MM.1S (cell line): Measurements from ENCODE around the gene LGR4.

Source experiments
- DNase-seq: peaks from one replicate; pipeline ENCODE4 v3.0.0-alpha.2; 2015
- H2AFZ ChIP-seq: fragments of 300-600 bp; sonication (generic); 2 replicates; pipeline ENCODE4 v1.6.0; 2016; ENCODE audit warnings: antibody characterized with exemption, low read length
- H3F3A ChIP-seq: fragments of 300-600 bp; sonication (generic); 2 replicates; pipeline ENCODE4 v1.6.1; 2016; ENCODE audit warnings: mild to moderate bottlenecking, antibody characterized with exemption, low read length, moderate library complexity, mixed read lengths; ENCODE audit not compliant: insufficient read depth
- H3K27ac ChIP-seq: fragments of 300-600 bp; sonication (generic); 2 replicates; pipeline ENCODE4 v1.5.1; 2016; ENCODE audit warnings: mild to moderate bottlenecking, low read length
- H3K27me3 ChIP-seq: fragments of 300-600 bp; sonication (generic); replicated peaks from 2 replicates; pipeline ENCODE4 v1.6.0; 2016; ENCODE audit warnings: low read length; ENCODE audit not compliant: insufficient read depth
- H3K36me3 ChIP-seq: fragments of 300-600 bp; sonication (generic); replicated peaks from 2 replicates; pipeline ENCODE4 v1.6.1; 2016; ENCODE audit warnings: mild to moderate bottlenecking, low read length, mixed read lengths; ENCODE audit not compliant: insufficient read depth
- H3K4me1 ChIP-seq: fragments of 300-600 bp; sonication (generic); 2 replicates; pipeline ENCODE4 v1.6.1; 2016; ENCODE audit warnings: low read length, mixed read lengths
- H3K4me2 ChIP-seq: fragments of 300-600 bp; sonication (generic); 2 replicates; pipeline ENCODE4 v1.6.0; 2016; ENCODE audit warnings: low read depth, low read length
- H3K4me3 ChIP-seq: fragments of 300-600 bp; sonication (generic); 2 replicates; pipeline ENCODE4 v1.5.1; 2016; ENCODE audit warnings: low read length, mixed read lengths
- H3K79me2 ChIP-seq: fragments of 300-600 bp; sonication (generic); 2 replicates; pipeline ENCODE4 v1.6.1; 2016; ENCODE audit warnings: mixed run types, low read length, mixed read lengths
- H3K9ac ChIP-seq: fragments of 300-600 bp; sonication (generic); 2 replicates; pipeline ENCODE4 v1.6.1; 2016; ENCODE audit warnings: low read length, mixed read lengths
- H3K9me2 ChIP-seq: fragments of 300-600 bp; sonication (generic); replicated peaks from 2 replicates; pipeline ENCODE4 v1.6.1; 2016; ENCODE audit warnings: mild to moderate bottlenecking, low read length, mixed read lengths; ENCODE audit not compliant: insufficient read depth
- H3K9me3 ChIP-seq: fragments of 300-600 bp; sonication (generic); replicated peaks from 2 replicates; pipeline ENCODE4 v1.6.1; 2016; ENCODE audit warnings: mild to moderate bottlenecking, low read length, mixed read lengths; ENCODE audit not compliant: insufficient read depth
- H4K20me1 ChIP-seq: fragments of 300-600 bp; sonication (generic); 2 replicates; pipeline ENCODE4 v1.6.1; 2016; ENCODE audit warnings: mild to moderate bottlenecking, low read length, moderate library complexity, mixed read lengths; ENCODE audit not compliant: insufficient read depth
- CTCF ChIP-seq: fragments of 300-600 bp; sonication (generic); IDR thresholded peaks from 2 replicates; pipeline ENCODE4 v1.5.1; 2016; ENCODE audit warnings: antibody characterized with exemption, low read length, mixed read lengths
- EZH2 ChIP-seq: fragments of 300-600 bp; sonication (generic); optimal IDR thresholded peaks from 2 replicates; pipeline ENCODE3; 2017; ENCODE audit warnings: low read depth, mild to moderate bottlenecking, antibody characterized with exemption, low read length, mixed read lengths
- EZH2phosphoT487 ChIP-seq: fragments of 300-600 bp; sonication (generic); IDR thresholded peaks from 2 replicates; pipeline ENCODE4 v1.6.1; 2018; ENCODE audit warnings: antibody characterized with exemption, low read length

Gene LGR4

GRCh38 chr11:27431808-27432207 is 40.8 kb downstream of the LGR4 start:
- Histone ChIP-seq H3K27me3 (no peaks in the 10 kb centered on the region), H3K4me1 (no peaks in the 10 kb centered on the region), H3K4me3 (no peak overlapping the region), H3K9me3 (no peaks in the 10 kb centered on the region), H3K9ac (no peak overlapping the region), H3K79me2 (no peaks in the 10 kb centered on the region), H3K4me2 (no peak overlapping the region), H4K20me1 (no peaks in the 10 kb centered on the region), H3K36me3 (no peaks in the 10 kb centered on the region), H3F3A (no peaks in the 10 kb centered on the region), H3K9me2 (no peaks in the 10 kb centered on the region), H2AFZ (no peak overlapping the region), H3K27ac (no peak overlapping the region)
- TF ChIP-seq CTCF, result no peak
- no peak for TF ChIP-seq EZH2
- no peak for TF ChIP-seq EZH2phosphoT487
- DNase-seq, result no peak

- H3K4me2 ChIP-seq, result no peak overlapping the region
- H3K36me3 ChIP-seq, result no peaks in the 10 kb centered on the region
- no peaks in the 10 kb centered on the region for H4K20me1 ChIP-seq
- no peaks in the 10 kb centered on the region for H3K27me3 ChIP-seq
- H3K27ac ChIP-seq, result no peak overlapping the region
- no peaks in the 10 kb centered on the region for H3K9me2 ChIP-seq
- no peaks in the 10 kb centered on the region for H3K9me3 ChIP-seq
- H3K79me2 ChIP-seq, result no peaks in the 10 kb centered on the region
- H3K4me3 ChIP-seq, result no peak overlapping the region
- no peak for DNase-seq
- no peak overlapping the region for H3K9ac ChIP-seq
- H3F3A ChIP-seq, result no peaks in the 10 kb centered on the region
- H3K4me1 ChIP-seq, result no peaks in the 10 kb centered on the region
- no peak for TF ChIP-seq EZH2
- no peak for TF ChIP-seq EZH2phosphoT487
- TF ChIP-seq CTCF, result no peak
- H2AFZ ChIP-seq, result no peak overlapping the region
Measured at GRCh38 chr11:27429761-27430393, 42.7 kb downstream of the LGR4 start.

GRCh38 chr11:27427183-27427980 is 45.2 kb downstream of the LGR4 start:
- H4K20me1 ChIP-seq, result no peaks in the 10 kb centered on the region
- no peaks in the 10 kb centered on the region for H3F3A ChIP-seq
- H3K27me3 ChIP-seq, result no peaks in the 10 kb centered on the region
- H2AFZ ChIP-seq, result no peak overlapping the region
- H3K79me2 ChIP-seq, result no peaks in the 10 kb centered on the region
- H3K9me3 ChIP-seq, result no peaks in the 10 kb centered on the region
- no peak overlapping the region for H3K27ac ChIP-seq
- no peak overlapping the region for H3K9ac ChIP-seq
- TF ChIP-seq EZH2 (no peak), EZH2phosphoT487 (no peak), CTCF (no peak)
- H3K36me3 ChIP-seq, result no peaks in the 10 kb centered on the region
- no peak overlapping the region for H3K4me3 ChIP-seq
- no peaks in the 10 kb centered on the region for H3K4me1 ChIP-seq
- no peak overlapping the region for H3K4me2 ChIP-seq
- DNase-seq, result no peak
- H3K9me2 ChIP-seq, result no peaks in the 10 kb centered on the region
